ENCODE results near the gene CHCHD3. TPM values are rescaled to one million over a fixed set of nuclear protein-coding genes. Genes with fewer than 3 reads are reported as not detected.

The CHCHD3 gene
- total and polyA plus RNA-seq, 4 donors, result 25.5 to 37.8 (median 31.8) TPM

DNA sequence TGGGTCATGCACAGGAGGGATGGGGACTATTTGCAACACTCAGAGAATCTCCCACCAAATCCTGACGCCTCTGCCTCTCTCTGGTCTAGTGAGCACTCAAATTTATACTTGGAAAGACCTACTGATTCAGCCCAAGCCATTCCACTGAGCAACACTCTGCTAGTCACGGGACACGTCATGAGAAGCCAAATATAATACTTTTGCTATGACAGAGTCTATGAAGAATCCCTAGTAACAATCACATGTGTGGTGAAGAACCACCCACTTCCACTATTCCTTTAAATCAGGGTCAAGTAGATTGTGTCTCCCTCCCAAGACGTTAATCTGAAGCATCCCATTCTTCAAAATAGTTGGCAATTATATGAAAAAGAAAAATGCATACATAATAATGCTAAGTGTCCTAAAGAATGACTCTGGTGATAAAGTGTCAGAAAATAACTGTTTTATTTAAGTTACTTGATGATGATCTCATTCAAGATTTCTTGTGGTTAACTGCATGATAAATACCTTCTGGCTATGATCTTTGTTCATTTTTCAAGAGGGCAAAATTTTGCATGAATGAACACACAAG lies 28.5 kb downstream of the CHCHD3 start:
- no peaks in the 10 kb centered on the region for H3K36me3 ChIP-seq (ENCODE audit: control insufficient read depth in 4 of 4, insufficient read depth in 3 of 4, low read depth in 1 of 4, low read length in 3 of 4)
- no peak overlapping the region for H3K27ac ChIP-seq (ENCODE audit: low read depth in 1 of 2, low read length in 2 of 2)
- H3K4me3 ChIP-seq (ENCODE audit: low read depth in 1 of 3, low read length in 3 of 3), result no peak overlapping the region
- 86% methylated on average over 4 of the region's 4 CpGs for WGBS
- TF ChIP-seq FOXA1 (IDR thresholded peaks at IDR 0.05), result no peak
- TF ChIP-seq, protein P1, sequence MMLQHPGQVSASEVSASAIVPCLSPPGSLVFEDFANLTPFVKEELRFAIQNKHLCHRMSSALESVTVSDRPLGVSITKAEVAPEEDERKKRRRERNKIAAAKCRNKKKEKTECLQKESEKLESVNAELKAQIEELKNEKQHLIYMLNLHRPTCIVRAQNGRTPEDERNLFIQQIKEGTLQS (IDR thresholded peaks at IDR 0.05), result no peak
- no peak for TF ChIP-seq EGR1 (IDR thresholded peaks at IDR 0.05; ENCODE audit: low read depth in 2 of 2)
- TF ChIP-seq NR2F2 (IDR thresholded peaks at IDR 0.05), result no peak
- TF ChIP-seq HNF4A (conservative IDR thresholded peaks at IDR 0.05), result no peak
- TF ChIP-seq HNF4G (IDR thresholded peaks at IDR 0.05), result no peak
- no peak for TF ChIP-seq GABPA (IDR thresholded peaks at IDR 0.05 in 1 of 2, conservative IDR thresholded peaks at IDR 0.05 in 1 of 2)
- no peak for TF ChIP-seq RXRA (IDR thresholded peaks at IDR 0.05)
- TF ChIP-seq, protein P2, sequence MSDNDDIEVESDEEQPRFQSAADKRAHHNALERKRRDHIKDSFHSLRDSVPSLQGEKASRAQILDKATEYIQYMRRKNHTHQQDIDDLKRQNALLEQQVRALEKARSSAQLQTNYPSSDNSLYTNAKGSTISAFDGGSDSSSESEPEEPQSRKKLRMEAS (IDR thresholded peaks at IDR 0.05), result no peak
- H3K27me3 ChIP-seq (ENCODE audit: control insufficient read depth in 4 of 4, insufficient read depth in 4 of 4, low read length in 3 of 4), result no peaks in the 10 kb centered on the region
- H3K4me1 ChIP-seq (ENCODE audit: control insufficient read depth in 4 of 4, insufficient read depth in 4 of 4, low read length in 3 of 4), result peaks cover 7 to 18% (median 17%) of the 10 kb centered on the region in 4 donors
- no peak for DNase-seq (ENCODE audit: low spot score)
- H3K9me3 ChIP-seq (ENCODE audit: control insufficient read depth in 4 of 4, low read length in 3 of 4), result no peaks in the 10 kb centered on the region
- H3K9ac ChIP-seq (ENCODE audit: low read depth in 1 of 2, low read length in 2 of 2), result no peak overlapping the region

DNA sequence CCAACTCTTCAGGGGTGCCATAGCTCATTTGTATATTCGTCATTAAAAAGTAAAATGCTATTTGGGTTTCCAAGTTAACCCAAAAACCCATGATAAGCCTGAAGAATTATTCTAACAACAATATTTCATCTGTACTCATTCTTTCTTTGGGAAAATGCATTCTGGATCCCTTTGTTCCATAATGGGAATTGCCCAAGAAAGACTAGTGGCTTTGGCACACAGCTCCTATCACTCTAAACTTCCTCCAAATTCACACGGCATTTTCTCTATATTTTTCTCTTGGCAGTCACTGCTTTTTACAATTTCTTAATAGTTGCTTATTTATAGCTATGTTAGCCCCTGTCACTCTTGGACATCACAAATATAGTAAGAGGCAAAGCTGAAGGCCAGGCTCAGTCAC lies 29.1 kb downstream of the CHCHD3 start:
- Histone ChIP-seq H3K36me3 (ENCODE audit: control insufficient read depth in 4 of 4, insufficient read depth in 3 of 4, low read depth in 1 of 4, low read length in 3 of 4) (no peaks in the 10 kb centered on the region), H3K27me3 (ENCODE audit: control insufficient read depth in 4 of 4, insufficient read depth in 4 of 4, low read length in 3 of 4) (no peaks in the 10 kb centered on the region), H3K27ac (ENCODE audit: low read depth in 1 of 2, low read length in 2 of 2) (no peak overlapping the region), H3K4me3 (ENCODE audit: low read depth in 1 of 3, low read length in 3 of 3) (no peak overlapping the region), H3K4me1 (ENCODE audit: control insufficient read depth in 4 of 4, insufficient read depth in 4 of 4, low read length in 3 of 4) (peaks cover 7 to 18% (median 17%) of the 10 kb centered on the region in 4 donors), H3K9ac (ENCODE audit: low read depth in 1 of 2, low read length in 2 of 2) (no peak overlapping the region), H3K9me3 (ENCODE audit: control insufficient read depth in 4 of 4, low read length in 3 of 4) (no peaks in the 10 kb centered on the region)
- TF ChIP-seq FOXA1 (IDR thresholded peaks at IDR 0.05), result no peak
- TF ChIP-seq SP1 (IDR thresholded peaks at IDR 0.05), result no peak
- TF ChIP-seq, protein P3, sequence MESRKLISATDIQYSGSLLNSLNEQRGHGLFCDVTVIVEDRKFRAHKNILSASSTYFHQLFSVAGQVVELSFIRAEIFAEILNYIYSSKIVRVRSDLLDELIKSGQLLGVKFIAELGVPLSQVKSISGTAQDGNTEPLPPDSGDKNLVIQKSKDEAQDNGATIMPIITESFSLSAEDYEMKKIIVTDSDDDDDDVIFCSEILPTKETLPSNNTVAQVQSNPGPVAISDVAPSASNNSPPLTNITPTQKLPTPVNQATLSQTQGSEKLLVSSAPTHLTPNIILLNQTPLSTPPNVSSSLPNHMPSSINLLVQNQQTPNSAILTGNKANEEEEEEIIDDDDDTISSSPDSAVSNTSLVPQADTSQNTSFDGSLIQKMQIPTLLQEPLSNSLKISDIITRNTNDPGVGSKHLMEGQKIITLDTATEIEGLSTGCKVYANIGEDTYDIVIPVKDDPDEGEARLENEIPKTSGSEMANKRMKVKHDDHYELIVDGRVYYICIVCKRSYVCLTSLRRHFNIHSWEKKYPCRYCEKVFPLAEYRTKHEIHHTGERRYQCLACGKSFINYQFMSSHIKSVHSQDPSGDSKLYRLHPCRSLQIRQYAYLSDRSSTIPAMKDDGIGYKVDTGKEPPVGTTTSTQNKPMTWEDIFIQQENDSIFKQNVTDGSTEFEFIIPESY (IDR thresholded peaks at IDR 0.05), result no peak
- TF ChIP-seq RXRA (IDR thresholded peaks at IDR 0.05), result no peak
- no peak for TF ChIP-seq JUND (IDR thresholded peaks at IDR 0.05)
- TF ChIP-seq NR2F2 (IDR thresholded peaks at IDR 0.05), result no peak
- TF ChIP-seq, protein P2 (IDR thresholded peaks at IDR 0.05), result no peak
- TF ChIP-seq, protein P1 (IDR thresholded peaks at IDR 0.05), result no peak
- TF ChIP-seq RAD21 (IDR thresholded peaks at IDR 0.05), result no peak
- DNase-seq (ENCODE audit: low spot score), result no peak
- 86% methylated on average over 2 of the region's 2 CpGs for WGBS

DNA sequence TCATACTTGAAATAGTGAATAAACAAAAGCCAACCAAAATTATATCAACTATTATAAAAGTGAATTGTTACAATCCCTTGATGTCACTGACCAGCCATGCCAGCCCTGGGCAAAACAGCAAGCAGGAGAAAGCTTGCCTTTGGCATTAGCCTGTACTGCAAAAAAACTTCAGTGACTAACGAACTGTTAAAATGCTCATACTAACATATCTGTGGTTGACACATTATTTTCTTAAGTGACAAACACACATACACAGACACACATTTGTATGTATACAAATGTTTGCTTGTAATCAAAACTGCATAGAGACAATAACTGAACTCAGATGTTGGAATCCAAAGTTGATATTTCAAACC lies 29.5 kb downstream of the CHCHD3 start:
- TF ChIP-seq SP1 (IDR thresholded peaks at IDR 0.05), result no peak
- TF ChIP-seq FOXA2 (IDR thresholded peaks at IDR 0.05), result no peak
- TF ChIP-seq, protein P4, sequence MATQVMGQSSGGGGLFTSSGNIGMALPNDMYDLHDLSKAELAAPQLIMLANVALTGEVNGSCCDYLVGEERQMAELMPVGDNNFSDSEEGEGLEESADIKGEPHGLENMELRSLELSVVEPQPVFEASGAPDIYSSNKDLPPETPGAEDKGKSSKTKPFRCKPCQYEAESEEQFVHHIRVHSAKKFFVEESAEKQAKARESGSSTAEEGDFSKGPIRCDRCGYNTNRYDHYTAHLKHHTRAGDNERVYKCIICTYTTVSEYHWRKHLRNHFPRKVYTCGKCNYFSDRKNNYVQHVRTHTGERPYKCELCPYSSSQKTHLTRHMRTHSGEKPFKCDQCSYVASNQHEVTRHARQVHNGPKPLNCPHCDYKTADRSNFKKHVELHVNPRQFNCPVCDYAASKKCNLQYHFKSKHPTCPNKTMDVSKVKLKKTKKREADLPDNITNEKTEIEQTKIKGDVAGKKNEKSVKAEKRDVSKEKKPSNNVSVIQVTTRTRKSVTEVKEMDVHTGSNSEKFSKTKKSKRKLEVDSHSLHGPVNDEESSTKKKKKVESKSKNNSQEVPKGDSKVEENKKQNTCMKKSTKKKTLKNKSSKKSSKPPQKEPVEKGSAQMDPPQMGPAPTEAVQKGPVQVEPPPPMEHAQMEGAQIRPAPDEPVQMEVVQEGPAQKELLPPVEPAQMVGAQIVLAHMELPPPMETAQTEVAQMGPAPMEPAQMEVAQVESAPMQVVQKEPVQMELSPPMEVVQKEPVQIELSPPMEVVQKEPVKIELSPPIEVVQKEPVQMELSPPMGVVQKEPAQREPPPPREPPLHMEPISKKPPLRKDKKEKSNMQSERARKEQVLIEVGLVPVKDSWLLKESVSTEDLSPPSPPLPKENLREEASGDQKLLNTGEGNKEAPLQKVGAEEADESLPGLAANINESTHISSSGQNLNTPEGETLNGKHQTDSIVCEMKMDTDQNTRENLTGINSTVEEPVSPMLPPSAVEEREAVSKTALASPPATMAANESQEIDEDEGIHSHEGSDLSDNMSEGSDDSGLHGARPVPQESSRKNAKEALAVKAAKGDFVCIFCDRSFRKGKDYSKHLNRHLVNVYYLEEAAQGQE (IDR thresholded peaks at IDR 0.05), result no peak
- TF ChIP-seq, protein P2 (IDR thresholded peaks at IDR 0.05), result no peak
- TF ChIP-seq, protein P3 (IDR thresholded peaks at IDR 0.05), result no peak
- no peak for TF ChIP-seq HNF4G (IDR thresholded peaks at IDR 0.05)
- TF ChIP-seq RXRA (IDR thresholded peaks at IDR 0.05), result no peak
- no peak for TF ChIP-seq JUND (IDR thresholded peaks at IDR 0.05)
- TF ChIP-seq NR2F2 (IDR thresholded peaks at IDR 0.05), result no peak
- 94% methylated on average over 1 of the region's 1 CpG for WGBS
- Histone ChIP-seq H3K9me3 (ENCODE audit: control insufficient read depth in 4 of 4, low read length in 3 of 4) (no peaks in the 10 kb centered on the region), H3K4me3 (ENCODE audit: low read depth in 1 of 3, low read length in 3 of 3) (no peak overlapping the region), H3K27ac (ENCODE audit: low read depth in 1 of 2, low read length in 2 of 2) (no peak overlapping the region), H3K4me1 (ENCODE audit: control insufficient read depth in 4 of 4, insufficient read depth in 4 of 4, low read length in 3 of 4) (peaks cover 7 to 18% (median 17%) of the 10 kb centered on the region in 4 donors), H3K36me3 (ENCODE audit: control insufficient read depth in 4 of 4, insufficient read depth in 3 of 4, low read depth in 1 of 4, low read length in 3 of 4) (no peaks in the 10 kb centered on the region), H3K9ac (ENCODE audit: low read depth in 1 of 2, low read length in 2 of 2) (no peak overlapping the region), H3K27me3 (ENCODE audit: control insufficient read depth in 4 of 4, insufficient read depth in 4 of 4, low read length in 3 of 4) (no peaks in the 10 kb centered on the region)
- DNase-seq (ENCODE audit: low spot score), result no peak

Measured in liver (tissue), 9 donors.